K562 (cell line): Measurements from ENCODE around the gene VAT1L. TPM values are rescaled to one million over a fixed set of nuclear protein-coding genes. Genes with fewer than 3 reads are reported as not detected.

ENCODE experiments used
- ATAC-seq: fragments of 200-7000 bp; cut with Tn5 transposase; 3 replicates; pipeline ENCODE4 v1.9.1; 2020; ENCODE audit warnings: moderate library complexity
- BruUV-seq: library from RNA; stranded (reverse); fragments of 400-500 nt; replicated peaks from 2 replicates; lab custom pipeline; 2021; lab: Mats Ljungman, UMichigan
- CTCF ChIA-PET: fragments of 300-600 bp; formaldehyde crosslinking; extraction: SDS; loops from one replicate; lab custom pipeline; 2021; ENCODE audit warnings: low intra/inter-chr PET ratio; lab: Yijun Ruan, JAX
- POLR2A ChIA-PET: fragments of 300-600, 350-650 bp; sonication (Branson Sonifier 250); formaldehyde crosslinking; extraction: SDS; loops from one replicate; lab custom pipeline; 2021; ENCODE audit warnings: antibody characterized with exemption, inconsistent platforms; lab: Yijun Ruan, JAX
- DNase-seq, 4 experiments: peaks; one replicate each; pipeline versions ENCODE4 v3.0.0 to v3.0.0-alpha.2; 2011 to 2018; ENCODE audit warnings: low spot score in 3 of 4, mixed read lengths in 3 of 4; ENCODE audit errors: extremely low read depth in 1 of 4
- FAIRE-seq: peaks from 2 replicates; lab custom pipeline; 2011; peaks lifted over from hg19 to GRCh38; lab: Jason Lieb, UNC
- H2AFZ ChIP-seq: 2 replicates; pipeline ENCODE4 v1.6.0; 2011; ENCODE audit warnings: low read depth, low read length, control low read depth, inconsistent platforms
- H3K27ac ChIP-seq: fragments of 200-600 bp; 3 replicates; pipeline ENCODE4 v1.8.0; 2011; ENCODE audit warnings: low read depth, mild to moderate bottlenecking, control low read depth, inconsistent platforms, low read length, moderate library complexity, mixed read lengths; ENCODE audit errors: extremely low read depth
- H3K27me3 ChIP-seq, 2 experiments: fragments of 300-600 bp in 1 of 2; 2 replicates in 1 of 2; 3 replicates in 1 of 2; pipeline versions ENCODE4 v1.6.0 to v1.8.0; 2011; ENCODE audit warnings: inconsistent platforms in 2 of 2, low read length in 2 of 2, mild to moderate bottlenecking in 1 of 2, mixed read lengths in 1 of 2, moderate library complexity in 1 of 2; ENCODE audit not compliant: control insufficient read depth in 2 of 2, insufficient read depth in 2 of 2
- H3K36me3 ChIP-seq: fragments of 300-600 bp; 3 replicates; pipeline ENCODE4 v1.8.0; 2011; ENCODE audit warnings: mild to moderate bottlenecking, low read length, inconsistent platforms; ENCODE audit not compliant: control insufficient read depth, insufficient read depth
- H3K4me1 ChIP-seq, 2 experiments: fragments of 200-600 bp in 1 of 2; replicated peaks in 1 of 2; 2 replicates in 1 of 2; 3 replicates in 1 of 2; pipeline versions ENCODE4 v1.5.1 to v1.8.0; 2011; ENCODE audit warnings: inconsistent platforms in 2 of 2, low read length in 2 of 2, mild to moderate bottlenecking in 1 of 2, mixed read lengths in 1 of 2, moderate library complexity in 1 of 2; ENCODE audit not compliant: control insufficient read depth in 2 of 2, insufficient read depth in 2 of 2
- H3K4me2 ChIP-seq: 2 replicates; pipeline ENCODE4 v1.6.1; 2011; ENCODE audit warnings: low read length, control low read depth, inconsistent platforms, mixed read lengths; ENCODE audit not compliant: insufficient read depth
- H3K4me3 ChIP-seq: fragments of 200-600 bp; sonication (generic), shearing (Covaris generic); 2 replicates; pipeline ENCODE4 v1.5.1; 2016; ENCODE audit warnings: control low read depth, inconsistent platforms
- H3K79me2 ChIP-seq: fragments of 200-600 bp; 3 replicates; pipeline ENCODE4 v1.8.0; 2011; ENCODE audit warnings: low read length, inconsistent platforms; ENCODE audit not compliant: control insufficient read depth, insufficient read depth
- H3K9ac ChIP-seq, 2 experiments: 2 replicates each; pipeline versions ENCODE4 v1.6.0 to v1.6.1; 2011; ENCODE audit warnings: low read depth in 2 of 2, low read length in 2 of 2, control low read depth in 1 of 2, inconsistent platforms in 1 of 2, mild to moderate bottlenecking in 1 of 2, mixed read lengths in 1 of 2; ENCODE audit not compliant: insufficient read depth in 1 of 2
- H3K9me1 ChIP-seq: one replicate; pipeline ENCODE4 v1.6.0; 2011; ENCODE audit warnings: inconsistent platforms, mild to moderate bottlenecking, low read length, moderate library complexity; ENCODE audit not compliant: control insufficient read depth, insufficient read depth
- H3K9me3 ChIP-seq: replicated peaks from 2 replicates; pipeline ENCODE4 v1.5.1; 2011; ENCODE audit warnings: low read depth, low read length, inconsistent platforms; ENCODE audit not compliant: control insufficient read depth, insufficient read depth
- H4K20me1 ChIP-seq: replicated peaks from 2 replicates; pipeline ENCODE4 v1.6.1; 2011; ENCODE audit warnings: low read length, inconsistent platforms, mixed read lengths; ENCODE audit not compliant: control insufficient read depth, insufficient read depth
- FIP1L1 ChIP-seq: fragments of 200-400 bp; formaldehyde crosslinking; IDR thresholded peaks from 2 replicates; pipeline ENCODE4 v1.6.1; 2018; ENCODE audit warnings: mild to moderate bottlenecking, low read depth, low read length; ENCODE audit not compliant: poor library complexity, severe bottlenecking
- GABPB2 ChIP-seq: fragments of 250-450 bp; sonication (Bioruptor Pico); conservative IDR thresholded peaks from 2 replicates; pipeline ENCODE4 v1.5.1; 2021; ENCODE audit warnings: mild to moderate bottlenecking
- MEIS2 ChIP-seq: fragments of 450-650 bp; IDR thresholded peaks from 2 replicates; pipeline ENCODE4 v1.6.1; 2014; ENCODE audit warnings: mild to moderate bottlenecking; ENCODE audit not compliant: partially characterized antibody
- MIER1 ChIP-seq: fragments of 450-650 bp; IDR thresholded peaks from 2 replicates; pipeline ENCODE4 v1.6.1; 2016; ENCODE audit warnings: antibody characterized with exemption, mild to moderate bottlenecking, low read depth
- PHB ChIP-seq: fragments of 250-450 bp; sonication (Bioruptor Pico); IDR thresholded peaks from 2 replicates; pipeline ENCODE4 v1.5.0; 2021
- WGBS: fragments of 100-300 bp; shearing (Covaris generic); methylation state at CpG from one replicate; pipeline ENCODE4 v1.1.6; 2016; ENCODE audit warnings: low coverage, mixed read lengths; ENCODE audit not compliant: insufficient coverage; ENCODE audit errors: missing lambda C conversion rate; 5-methylcytosine and 5-hydroxymethylcytosine counted together
- in situ Hi-C: fragments of 300-500 bp; cut with MboI; formaldehyde crosslinking; loops from 4 replicates; pipeline ENCODE4 v1.15.0; 2018; ENCODE audit warnings: inconsistent platforms, mixed read lengths
- intact Hi-C: fragments of 100-400 bp; cut with micrococcal nuclease; formaldehyde crosslinking; loops from 2 replicates; pipeline ENCODE4 v1.14.2; 2022
- polyA plus RNA-seq, 8 experiments: library from polyadenylated mRNA; depleted of rRNA in 4 of 8; stranded (reverse) in 5 of 8; unstranded in 3 of 8; fragments of >200 nt; fragmentation: Nextera tagmentation in 2 of 8; fragmentation: Illumina TruSeq in 1 of 8; extraction: Ambion mirVana in 2 of 8; extraction: Trizol in 1 of 8; gene quantifications; 2 replicates each; pipeline versions ENCODE4 v1.2.1 to v1.2.3, GENCODE V29; 2011 to 2014; ENCODE audit warnings: inconsistent platforms in 1 of 8, missing spikeins in 1 of 8
- total RNA-seq, 7 experiments: library from RNA; depleted of rRNA in 6 of 7; stranded (reverse); fragments of >200 nt in 6 of 7; fragmentation: Illumina TruSeq in 2 of 7; extraction: Trizol in 2 of 7; gene quantifications; 2 replicates each; pipeline versions ENCODE4 v1.2.1 to v1.2.3, GENCODE V29; 2011 to 2021; ENCODE audit warnings: low replicate concordance in 1 of 7
- TF ChIP-seq, protein P1 (sequence below): fragments of 250-450 bp; sonication (Bioruptor Pico); IDR thresholded peaks from 2 replicates; pipeline ENCODE4 v1.4.0; 2020; ENCODE audit warnings: mild to moderate bottlenecking, moderate library complexity, borderline replicate concordance
- TF ChIP-seq, protein P2 (sequence below), 2 experiments: fragments of 450-650 bp; IDR thresholded peaks; 2 replicates each; pipeline ENCODE4 v1.6.1; 2016

VAT1L gene
- total and polyA plus RNA-seq, 9 of the 15 experiments (the other 6 are each of a cell fraction or from before 2014, with no cell fraction given), result 0.01 TPM; not detected in 8

DNA sequence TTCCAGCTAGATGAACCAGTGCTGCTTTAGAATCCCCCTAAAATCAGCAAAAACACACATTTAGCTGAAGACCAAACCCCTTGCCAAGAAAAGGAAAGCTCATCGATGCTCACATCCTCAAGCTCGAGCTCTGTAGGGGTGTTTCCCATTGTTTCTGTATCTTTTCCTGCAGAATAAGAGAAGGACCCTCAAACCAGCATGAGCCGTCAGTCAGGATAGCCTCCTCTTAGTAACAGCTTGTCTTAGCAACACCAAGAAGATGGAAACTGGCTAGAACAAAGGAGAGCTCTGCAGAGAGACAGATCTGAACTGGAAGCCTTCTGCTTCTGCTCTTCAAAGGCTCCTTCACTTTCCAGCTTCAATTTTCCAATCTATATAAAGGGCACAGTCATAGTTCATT, 32.0 kb downstream of the VAT1L start (continued):
- TF ChIP-seq, protein P1, sequence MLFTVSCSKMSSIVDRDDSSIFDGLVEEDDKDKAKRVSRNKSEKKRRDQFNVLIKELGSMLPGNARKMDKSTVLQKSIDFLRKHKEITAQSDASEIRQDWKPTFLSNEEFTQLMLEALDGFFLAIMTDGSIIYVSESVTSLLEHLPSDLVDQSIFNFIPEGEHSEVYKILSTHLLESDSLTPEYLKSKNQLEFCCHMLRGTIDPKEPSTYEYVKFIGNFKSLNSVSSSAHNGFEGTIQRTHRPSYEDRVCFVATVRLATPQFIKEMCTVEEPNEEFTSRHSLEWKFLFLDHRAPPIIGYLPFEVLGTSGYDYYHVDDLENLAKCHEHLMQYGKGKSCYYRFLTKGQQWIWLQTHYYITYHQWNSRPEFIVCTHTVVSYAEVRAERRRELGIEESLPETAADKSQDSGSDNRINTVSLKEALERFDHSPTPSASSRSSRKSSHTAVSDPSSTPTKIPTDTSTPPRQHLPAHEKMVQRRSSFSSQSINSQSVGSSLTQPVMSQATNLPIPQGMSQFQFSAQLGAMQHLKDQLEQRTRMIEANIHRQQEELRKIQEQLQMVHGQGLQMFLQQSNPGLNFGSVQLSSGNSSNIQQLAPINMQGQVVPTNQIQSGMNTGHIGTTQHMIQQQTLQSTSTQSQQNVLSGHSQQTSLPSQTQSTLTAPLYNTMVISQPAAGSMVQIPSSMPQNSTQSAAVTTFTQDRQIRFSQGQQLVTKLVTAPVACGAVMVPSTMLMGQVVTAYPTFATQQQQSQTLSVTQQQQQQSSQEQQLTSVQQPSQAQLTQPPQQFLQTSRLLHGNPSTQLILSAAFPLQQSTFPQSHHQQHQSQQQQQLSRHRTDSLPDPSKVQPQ (CRISPR knock-in tag), result no peak
- TF ChIP-seq MEIS2 (no peak), FIP1L1 (no peak)

DNA sequence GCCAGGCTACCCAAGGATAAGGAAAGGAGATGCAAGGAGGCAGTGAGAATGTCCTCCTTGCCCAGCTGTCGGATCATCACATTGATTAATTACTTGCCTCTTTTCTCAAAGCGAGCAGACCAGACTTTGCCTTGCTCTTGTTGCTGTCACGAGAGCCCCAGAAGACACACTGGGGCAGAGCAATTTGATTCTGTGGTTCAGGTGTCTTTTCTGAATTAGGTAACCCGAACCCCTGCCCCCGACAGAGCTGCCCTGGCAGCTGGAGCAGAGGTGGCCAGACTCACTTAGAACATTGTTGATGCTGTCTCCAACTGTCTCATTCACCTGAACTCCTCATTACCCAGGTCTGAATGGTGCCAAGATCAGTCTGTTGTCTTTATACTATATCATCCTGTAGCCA, 34.3 kb downstream of the VAT1L start:
- no peaks in the 10 kb centered on the region for H3K79me2 ChIP-seq
- TF ChIP-seq PHB (CRISPR knock-in tag) (no peak), GABPB2 (CRISPR knock-in tag) (no peak), MIER1 (no peak)
- TF ChIP-seq, protein P2, sequence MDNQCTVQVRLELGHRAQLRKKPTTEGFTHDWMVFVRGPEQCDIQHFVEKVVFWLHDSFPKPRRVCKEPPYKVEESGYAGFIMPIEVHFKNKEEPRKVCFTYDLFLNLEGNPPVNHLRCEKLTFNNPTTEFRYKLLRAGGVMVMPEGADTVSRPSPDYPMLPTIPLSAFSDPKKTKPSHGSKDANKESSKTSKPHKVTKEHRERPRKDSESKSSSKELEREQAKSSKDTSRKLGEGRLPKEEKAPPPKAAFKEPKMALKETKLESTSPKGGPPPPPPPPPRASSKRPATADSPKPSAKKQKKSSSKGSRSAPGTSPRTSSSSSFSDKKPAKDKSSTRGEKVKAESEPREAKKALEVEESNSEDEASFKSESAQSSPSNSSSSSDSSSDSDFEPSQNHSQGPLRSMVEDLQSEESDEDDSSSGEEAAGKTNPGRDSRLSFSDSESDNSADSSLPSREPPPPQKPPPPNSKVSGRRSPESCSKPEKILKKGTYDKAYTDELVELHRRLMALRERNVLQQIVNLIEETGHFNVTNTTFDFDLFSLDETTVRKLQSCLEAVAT (IDR thresholded peaks at IDR 0.05), result no peak
- no peak overlapping the region for H2AFZ ChIP-seq
- BruUV-seq, result no TSS peak
- no peaks in the 10 kb centered on the region for H3K9me3 ChIP-seq
- no peak for DNase-seq
- no peaks in the 10 kb centered on the region for H3K4me1 ChIP-seq
- ChIA-PET CTCF (no interaction called here), POLR2A (no interaction called here)
- H3K27me3 ChIP-seq, result peaks cover 6 to 16% of the 10 kb centered on the region in 2 experiments; a peak in 3 of 5 replicates
- no peak overlapping the region for H3K4me3 ChIP-seq
- no peaks in the 10 kb centered on the region for H3K9me1 ChIP-seq
- H3K36me3 ChIP-seq, result no peaks in the 10 kb centered on the region
- in situ Hi-C loops, result no loop called here
- intact Hi-C loops, result no loop called here
- no peak overlapping the region for H3K9ac ChIP-seq
- ATAC-seq, result no peak
- no peak overlapping the region for H3K4me2 ChIP-seq
- H3K27ac ChIP-seq, result no peak overlapping the region
- no peak for FAIRE-seq
- 2% methylated on average over 4 of the region's 5 CpGs for WGBS
- H4K20me1 ChIP-seq, result no peaks in the 10 kb centered on the region
